HG03521 (cell line): Measurements from ENCODE around the gene NAT8.
"Not testable (repeated sequence)": the region's sequence is repeated elsewhere in the genome, so short reads cannot be mapped to it uniquely, and the experiment has no call there.

Source experiments
- ATAC-seq: cut with Tn5 transposase; IDR thresholded peaks from one replicate; pipeline ENCODE4 v1.9.1; 2021; ENCODE audit warnings: mild to moderate bottlenecking, moderate library complexity; ENCODE audit not compliant: unreplicated experiment

The NAT8 gene

GRCh38 chr2:73638429-73638828 is 3.8 kb downstream of the NAT8 start:
- ATAC-seq, result no peak

- not testable (repeated sequence) for ATAC-seq
Observed at GRCh38 chr2:73636977-73637376, 5.2 kb downstream of the NAT8 start.

DNA sequence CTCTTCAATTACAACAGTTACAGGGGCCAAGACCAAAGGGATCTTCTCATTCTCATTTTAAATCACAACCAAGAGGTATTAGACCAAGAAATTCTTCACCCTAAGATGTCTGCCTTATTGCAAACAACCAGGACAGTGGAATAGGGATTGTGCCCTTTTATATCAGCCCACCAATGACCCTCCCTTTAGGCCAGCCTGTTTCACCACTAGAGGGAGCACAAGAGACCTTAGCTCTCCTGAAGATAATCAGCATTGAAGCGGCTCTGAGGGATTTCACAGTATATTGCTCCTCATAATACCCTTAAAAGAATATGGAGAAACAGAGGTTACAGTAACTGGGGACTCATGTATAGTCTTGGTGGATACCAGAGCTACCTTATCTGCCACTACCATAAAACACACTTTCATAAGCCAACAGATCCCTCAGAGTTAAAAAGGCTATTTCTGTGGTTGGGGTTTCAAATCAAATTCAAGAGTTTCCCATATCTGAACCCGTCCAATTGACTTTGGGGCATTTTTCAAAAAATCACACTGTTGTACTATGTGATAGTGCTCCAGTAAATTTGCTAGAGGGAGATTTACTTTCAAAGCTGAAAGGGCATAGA is 11.5 kb downstream of the NAT8 start:
- ATAC-seq, result peak; percentile 56

DNA sequence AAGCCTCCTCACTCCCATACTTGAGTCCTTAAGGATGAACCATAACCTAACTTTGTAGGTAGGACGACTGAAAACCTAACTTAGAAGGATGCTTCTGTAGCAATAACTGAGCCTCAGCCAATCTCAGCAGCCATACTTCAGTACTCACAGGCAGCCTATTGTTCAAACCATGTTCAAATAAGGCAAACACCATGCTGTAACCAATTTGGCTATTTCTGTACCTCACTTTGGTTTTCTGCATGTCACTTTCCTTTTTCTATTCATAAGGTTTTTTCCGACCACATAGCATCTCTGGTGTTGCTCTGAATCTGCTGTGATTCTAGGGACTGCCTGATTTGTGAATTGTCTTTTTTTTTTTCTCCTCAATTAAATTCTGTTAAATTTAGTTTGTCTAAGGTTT is 13.7 kb downstream of the NAT8 start:
- peak; percentile 64 for ATAC-seq

GRCh38 chr2:73626237-73626636 is 16.0 kb downstream of the NAT8 start:
- ATAC-seq, result not testable (repeated sequence)

- not testable (repeated sequence) for ATAC-seq
Observed at GRCh38 chr2:73624625-73625024, 17.6 kb downstream of the NAT8 start.

GRCh38 chr2:73624036-73624435 is 18.2 kb downstream of the NAT8 start:
- ATAC-seq, result not testable (repeated sequence)

DNA sequence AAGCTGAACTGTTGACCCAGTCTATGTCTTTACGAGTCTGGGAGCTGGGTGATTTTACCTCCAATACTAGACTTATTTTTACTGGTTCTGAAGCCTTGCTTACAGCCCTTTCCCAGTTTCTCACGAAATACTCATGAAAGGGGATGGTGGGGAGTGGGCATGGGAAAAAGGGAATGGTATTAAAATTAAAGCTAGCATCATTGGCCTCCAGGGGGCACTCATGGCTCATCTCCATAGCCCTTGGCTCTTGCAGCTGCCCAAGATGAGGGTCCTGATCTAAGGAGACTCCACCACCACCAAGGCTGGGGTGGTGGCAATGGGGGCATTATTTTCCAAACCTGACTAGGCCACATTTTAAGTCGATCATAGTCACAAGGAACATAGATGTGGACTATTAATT is 22.3 kb downstream of the NAT8 start:
- not testable (repeated sequence) for ATAC-seq

DNA sequence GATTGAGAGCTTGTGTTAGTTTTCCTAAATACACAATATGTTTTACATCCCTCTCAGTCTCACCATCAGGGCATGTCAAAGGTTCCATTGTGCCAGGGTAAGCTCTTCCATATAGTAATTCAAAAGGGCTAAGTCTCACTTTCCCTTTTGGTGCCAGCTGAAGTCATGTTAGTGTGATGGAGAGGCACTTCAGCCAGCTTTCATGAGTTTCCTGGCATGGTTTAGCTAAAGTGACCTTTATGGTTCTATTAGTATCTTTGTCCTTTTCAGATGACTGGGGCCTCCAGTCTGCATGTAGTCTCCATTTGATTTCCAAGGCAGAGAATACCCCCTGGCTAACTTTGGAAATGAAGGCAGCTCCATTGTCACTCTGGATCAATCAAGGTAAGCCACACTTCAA is 27.2 kb downstream of the NAT8 start:
- no peak for ATAC-seq

GRCh38 chr2:73614105-73614504 is 28.1 kb downstream of the NAT8 start:
- ATAC-seq, result no peak

GRCh38 chr2:73611867-73612266 is 30.4 kb downstream of the NAT8 start:
- no peak for ATAC-seq

- ATAC-seq, result peak; percentile 67
Observed at GRCh38 chr2:73611193-73611592, 31.0 kb downstream of the NAT8 start.

DNA sequence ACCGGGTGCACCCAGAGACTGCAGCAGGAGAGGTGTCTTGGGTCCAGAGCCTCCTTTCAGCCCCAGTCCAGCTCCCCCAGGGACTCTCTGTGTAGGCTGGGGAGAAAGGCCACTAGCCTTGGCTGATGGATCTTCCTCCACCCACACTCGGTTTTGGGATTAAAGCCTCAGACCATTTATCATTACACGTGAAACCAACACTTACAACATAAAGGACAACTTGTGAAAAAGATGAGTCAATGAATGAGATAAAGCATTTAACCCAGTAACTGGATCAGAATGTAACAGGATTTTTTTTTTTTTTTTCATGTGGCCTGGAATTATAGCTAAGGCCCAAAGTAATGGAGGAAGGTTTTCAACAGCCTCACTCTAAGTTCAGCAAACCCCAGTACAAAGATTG is 32.1 kb downstream of the NAT8 start:
- ATAC-seq, result no peak

GRCh38 chr2:73604589-73604988 is 37.6 kb downstream of the NAT8 start:
- ATAC-seq, result not testable (repeated sequence)

DNA sequence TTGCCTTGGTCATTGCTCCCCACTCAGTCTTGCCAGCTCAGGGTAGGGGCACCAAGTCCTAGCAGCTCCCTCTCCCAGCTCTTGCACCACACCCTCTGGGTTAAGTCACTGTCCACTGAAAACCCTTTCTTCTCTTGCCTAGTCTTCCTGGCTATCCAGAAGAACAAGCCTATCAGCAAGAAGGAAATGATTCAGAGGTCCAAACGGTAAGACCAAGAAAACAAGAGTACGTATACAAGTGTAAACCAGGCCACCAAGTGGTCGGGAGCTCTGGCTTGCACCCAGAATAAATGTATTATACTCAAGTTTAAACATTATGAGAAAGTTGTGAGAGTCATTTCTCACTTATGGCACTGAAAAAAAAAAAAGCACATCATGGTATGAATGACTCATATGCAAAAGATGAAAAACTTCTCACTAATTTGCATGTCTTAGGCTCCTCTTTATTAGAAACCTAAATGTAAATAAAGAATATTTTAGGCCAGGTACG is 39.1 kb downstream of the NAT8 start:
- peak; percentile 54 for ATAC-seq

DNA sequence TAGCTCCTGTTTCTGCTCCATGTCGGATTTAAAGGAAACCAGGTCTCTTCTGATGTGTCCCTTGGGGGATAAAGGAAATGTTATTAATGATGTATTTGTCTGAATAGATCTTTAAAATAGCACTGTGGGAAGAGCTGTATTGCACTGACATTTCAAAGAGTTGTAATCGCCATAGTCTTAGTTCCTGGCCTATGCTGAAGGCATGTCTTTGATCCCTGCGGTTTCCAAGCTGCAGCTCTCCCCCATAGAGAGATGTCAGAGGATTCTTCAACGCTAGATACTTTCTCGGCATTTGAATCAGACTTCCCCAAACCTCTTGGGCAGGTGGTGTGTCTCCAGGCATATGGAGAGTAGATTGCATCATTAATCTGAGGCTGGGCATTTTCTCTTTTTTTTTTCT is 40.4 kb downstream of the NAT8 start:
- ATAC-seq, result no peak

- ATAC-seq, result no peak
Observed at GRCh38 chr2:73594251-73594650, 48.0 kb downstream of the NAT8 start.

- no peak for ATAC-seq
Observed at GRCh38 chr2:73593680-73594079, 48.5 kb downstream of the NAT8 start.
